Anterior cingulate cortex (tissue), 58 donors: Measurements from ENCODE around the gene KERA.

ENCODE experiments used
- DNase-seq, 58 donors: peaks; one replicate each; lab custom pipeline; 2025; lab: John Stamatoyannopoulos, UW

KERA gene

DNA sequence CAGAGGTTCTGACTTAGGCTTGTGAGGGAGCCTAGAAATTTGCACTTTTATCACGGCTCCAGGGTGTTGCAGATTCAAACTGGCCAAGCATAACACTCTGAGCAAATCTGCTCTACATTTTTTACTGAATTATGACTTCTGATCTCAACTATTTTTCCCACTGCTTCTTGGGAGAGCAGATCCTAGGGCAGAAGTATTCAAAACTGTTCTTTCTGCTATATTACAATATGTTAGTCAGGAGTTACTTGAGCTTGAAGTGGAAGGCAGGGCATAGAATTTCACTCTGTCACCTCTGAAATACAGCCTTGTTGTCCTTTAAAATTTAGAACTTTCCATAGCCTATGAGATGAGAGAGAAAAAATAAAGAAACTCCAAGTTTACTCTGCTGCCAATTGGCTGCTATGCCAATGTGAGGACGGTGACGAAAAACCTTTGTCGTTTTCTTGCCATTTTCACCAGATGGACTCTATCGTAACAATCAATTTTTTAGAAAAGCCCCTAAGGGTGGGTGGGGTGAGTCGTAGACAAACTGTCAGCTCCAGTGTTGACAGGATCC is 16.4 kb upstream of the KERA start:
- no peak for DNase-seq

DNA sequence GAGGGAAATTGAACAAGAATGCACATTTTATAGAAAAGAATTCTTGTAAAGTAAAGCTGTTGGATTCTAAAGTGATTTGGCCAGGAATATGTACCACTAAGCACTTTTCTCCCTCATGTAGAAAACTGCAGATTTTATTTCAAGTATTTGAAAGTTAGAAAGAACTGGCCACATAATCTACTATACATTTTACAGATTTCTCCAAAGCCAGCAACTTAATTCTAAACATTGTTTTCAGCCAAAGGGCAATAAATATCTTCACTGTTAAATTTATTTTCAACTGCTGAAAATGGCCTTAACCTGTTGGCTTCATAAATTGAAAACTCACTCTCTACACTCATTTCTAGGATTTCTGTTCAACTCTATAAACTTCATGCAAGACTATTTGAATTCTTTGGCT is 15.6 kb upstream of the KERA start:
- DNase-seq, result no peak

GRCh38 chr12:91072931-91073330 is 15.1 kb upstream of the KERA start:
- no peak for DNase-seq

DNA sequence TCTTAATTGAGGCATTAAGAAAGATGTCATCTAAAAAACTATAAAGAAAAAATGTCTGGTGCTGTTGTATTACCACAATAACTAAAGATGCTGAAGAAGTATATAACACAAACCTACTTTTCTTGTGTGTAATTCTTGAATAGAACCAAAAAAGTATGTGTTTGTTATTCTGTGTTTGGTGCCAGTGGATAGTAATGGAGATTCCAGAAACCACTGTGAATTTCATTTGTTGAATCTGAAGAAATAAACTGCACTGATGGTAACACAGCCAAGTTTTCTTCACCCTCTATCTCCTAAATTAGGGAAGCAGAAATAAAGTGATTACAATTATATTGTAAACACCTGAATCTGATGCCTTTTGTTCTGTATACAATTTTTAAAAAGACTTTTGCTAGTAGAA is 13.1 kb upstream of the KERA start:
- DNase-seq, result no peak

DNA sequence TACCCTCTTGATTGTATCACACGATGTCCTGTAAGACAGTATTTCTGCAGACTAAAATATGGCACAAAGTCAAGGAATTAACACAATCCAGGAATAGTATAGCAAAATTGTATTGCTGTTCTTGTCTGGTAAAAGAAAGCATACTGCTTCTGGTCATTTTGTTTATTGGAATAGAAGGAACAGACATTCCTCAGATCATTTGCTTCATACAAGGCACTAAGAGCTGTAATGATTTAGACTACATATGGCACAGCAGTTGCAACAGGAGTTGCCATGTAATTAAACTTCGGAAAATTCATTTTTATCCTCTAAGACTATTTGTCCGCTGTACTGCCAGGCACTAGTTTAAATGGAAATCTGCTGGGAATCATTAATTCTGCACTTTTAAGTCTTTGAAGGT is 7.6 kb upstream of the KERA start:
- DNase-seq, result no peak

- no peak for DNase-seq
These were observed 6.8 kb upstream of the KERA start for GRCh38 chr12:91064640-91065039.

DNA sequence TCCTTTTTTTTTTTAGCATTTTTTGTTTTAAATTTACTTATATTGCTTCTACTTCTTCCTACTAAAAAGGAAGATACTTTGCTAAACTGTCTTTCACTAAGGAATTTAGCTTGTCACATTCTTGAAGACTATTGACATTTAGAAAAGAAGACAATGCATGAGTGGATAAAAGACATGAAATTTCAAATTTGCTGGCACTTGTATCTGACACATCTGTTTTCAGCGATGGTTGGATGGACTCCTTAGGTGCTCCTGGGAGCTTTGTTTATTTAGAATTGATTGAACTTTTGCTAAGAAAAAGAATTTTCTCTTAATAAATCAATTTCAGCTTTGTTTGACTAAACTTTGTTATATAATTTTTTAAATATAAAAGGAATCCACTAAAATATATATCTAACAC is 3.3 kb upstream of the KERA start:
- no peak for DNase-seq

GRCh38 chr12:91059211-91059610 is 1.4 kb upstream of the KERA start:
- no peak for DNase-seq

DNA sequence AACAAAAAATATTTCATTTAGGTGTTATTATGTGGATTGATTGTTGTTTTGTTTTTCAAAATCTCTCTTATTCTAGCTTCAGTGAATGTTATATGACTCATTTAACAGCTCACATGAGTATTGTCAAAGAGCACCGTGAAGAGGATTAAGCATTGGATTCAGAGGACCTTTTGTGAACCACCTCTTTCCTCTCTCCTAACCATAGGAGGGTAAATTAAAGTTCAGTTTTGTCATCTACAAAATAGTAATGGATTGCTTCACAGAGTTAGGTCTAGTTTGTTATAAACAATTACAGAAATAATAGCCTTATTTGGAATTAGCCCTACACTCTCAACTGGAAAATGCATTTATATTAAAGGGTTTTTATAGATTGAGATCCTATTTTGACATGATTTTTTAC is 962 bp upstream of the KERA start:
- no peak for DNase-seq

- no peak for DNase-seq
These were observed 1.3 kb downstream of the KERA start for GRCh38 chr12:91056488-91056887.

GRCh38 chr12:91055976-91056375 is 1.8 kb downstream of the KERA start:
- no peak for DNase-seq

DNA sequence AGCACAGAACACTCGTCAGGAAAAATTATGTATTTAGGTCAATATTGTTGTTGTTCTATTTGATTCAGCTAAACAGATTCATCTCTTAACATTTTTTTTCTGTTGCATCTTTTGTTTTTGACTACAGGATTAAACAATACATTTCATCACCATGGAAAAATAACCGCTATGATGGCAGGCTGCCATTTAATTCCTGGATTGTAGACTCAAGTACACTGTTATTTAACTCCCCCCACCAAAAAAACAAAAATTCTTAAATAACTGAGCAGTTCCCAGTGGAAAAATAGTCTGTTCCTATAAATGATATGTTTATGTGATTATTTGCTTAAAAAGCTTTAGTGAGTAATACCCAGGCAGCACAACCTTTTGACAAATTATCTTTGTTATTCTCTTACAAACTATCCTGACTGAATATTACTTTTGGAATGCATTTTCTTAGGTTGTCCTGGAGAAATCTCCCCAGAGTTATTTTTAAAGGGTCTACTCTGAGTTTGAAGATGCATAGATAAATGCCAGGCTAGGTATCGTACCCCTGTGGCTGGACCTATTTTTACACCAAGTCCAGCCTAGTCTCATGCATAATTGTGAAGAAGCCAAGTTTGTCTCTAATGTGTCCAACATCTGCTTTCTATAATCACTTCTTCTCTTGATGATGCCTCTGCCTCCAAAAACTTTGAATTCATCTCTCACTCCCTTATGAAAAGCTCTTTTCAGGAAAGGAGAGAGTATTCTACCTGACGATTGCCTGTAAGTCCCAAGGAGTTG is 3.7 kb downstream of the KERA start:
- DNase-seq, result no peak

DNA sequence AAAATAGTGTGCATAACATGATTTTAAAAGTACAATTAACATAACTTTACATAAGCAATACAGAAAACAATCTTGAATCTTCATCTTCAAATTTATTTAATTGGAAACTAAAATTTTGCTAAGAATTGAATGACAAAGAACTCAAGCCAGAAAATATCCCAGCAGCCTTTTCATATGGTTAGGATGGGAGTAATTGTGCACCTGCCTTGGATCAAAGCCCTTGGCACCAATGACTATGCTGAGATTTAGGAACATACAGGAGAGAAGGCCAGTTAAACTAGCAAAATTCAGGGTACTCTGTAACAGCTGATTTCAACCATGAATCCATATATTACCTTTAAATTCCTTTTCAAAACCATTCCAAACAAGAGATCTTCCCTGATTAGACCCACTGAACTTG is 5.8 kb downstream of the KERA start:
- DNase-seq, result no peak

- no peak for DNase-seq
These were observed 13.2 kb downstream of the KERA start for GRCh38 chr12:91044586-91044985.

GRCh38 chr12:91043408-91043807 is 14.4 kb downstream of the KERA start:
- no peak for DNase-seq

- no peak for DNase-seq
These were observed 17.6 kb downstream of the KERA start for GRCh38 chr12:91040096-91040755.

DNA sequence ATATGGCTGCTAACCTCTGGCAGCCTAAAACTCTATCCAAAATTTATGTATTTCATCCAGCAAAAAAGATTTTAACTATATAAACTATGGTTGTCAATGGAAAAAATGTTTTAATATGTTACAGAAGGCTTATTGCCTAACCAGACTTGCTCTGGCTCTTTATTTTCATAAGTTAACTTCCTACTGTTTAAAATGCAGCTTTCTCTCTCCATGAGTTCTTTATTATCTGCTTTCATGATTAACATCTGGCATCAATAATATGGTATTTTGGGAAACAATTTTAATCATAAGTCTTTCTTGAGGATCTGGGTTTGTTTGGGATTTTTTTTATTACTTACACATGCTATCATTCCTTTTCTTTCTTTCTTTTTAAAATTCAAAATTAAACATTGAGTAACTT is 20.5 kb downstream of the KERA start:
- DNase-seq, result no peak

- no peak for DNase-seq
These were observed 24.6 kb downstream of the KERA start for GRCh38 chr12:91033251-91033650.

GRCh38 chr12:91023326-91024004 is 34.4 kb downstream of the KERA start:
- DNase-seq, result no peak

DNA sequence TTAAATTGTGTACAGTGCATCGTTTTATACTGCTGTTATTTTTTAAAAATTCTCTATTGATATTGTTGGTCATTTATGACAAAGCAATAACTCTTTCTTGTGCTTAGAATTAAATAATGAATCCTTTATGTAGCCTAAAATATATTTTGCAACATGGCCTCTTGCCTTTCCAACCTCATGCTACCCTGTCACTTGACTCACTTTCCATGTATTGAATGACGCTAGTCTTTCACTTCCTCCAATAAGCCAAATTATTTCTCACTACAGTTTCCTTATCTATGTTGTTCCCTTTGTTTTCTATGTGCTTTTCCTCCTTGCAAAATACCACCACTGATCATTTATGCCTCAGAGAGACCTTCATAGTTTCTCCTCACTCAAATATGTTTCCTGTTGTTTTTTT is 36.7 kb downstream of the KERA start:
- no peak for DNase-seq

- DNase-seq, result no peak
These were observed 38.4 kb downstream of the KERA start for GRCh38 chr12:91019455-91019854.
